ENCODE measurements around the gene PID1.

The PID1 gene

GRCh38 chr2:229257985-229258384 lies 13.1 kb downstream of the PID1 start:
- DNase-seq: no peak

GRCh38 chr2:229256376-229256775 lies 14.7 kb downstream of the PID1 start:
- DNase-seq: no peak

- no peak for DNase-seq
Observed at GRCh38 chr2:229254206-229254605, 16.9 kb downstream of the PID1 start.

- no peak for DNase-seq
Observed at GRCh38 chr2:229252996-229253395, 18.1 kb downstream of the PID1 start.

GRCh38 chr2:229252280-229252679 lies 18.8 kb downstream of the PID1 start:
- DNase-seq: no peak

GRCh38 chr2:229249536-229249935 lies 21.6 kb downstream of the PID1 start:
- no peak for DNase-seq

- no peak for DNase-seq
Observed at GRCh38 chr2:229246334-229246733, 24.8 kb downstream of the PID1 start.

GRCh38 chr2:229244975-229245374 lies 26.1 kb downstream of the PID1 start:
- DNase-seq: no peak

GRCh38 chr2:229243890-229244560 lies 27.1 kb downstream of the PID1 start:
- DNase-seq: no peak

- DNase-seq: no peak
Observed at GRCh38 chr2:229240984-229241491, 30.0 kb downstream of the PID1 start.

GRCh38 chr2:229239021-229239420 lies 32.1 kb downstream of the PID1 start:
- no peak for DNase-seq

GRCh38 chr2:229237270-229237669 lies 33.8 kb downstream of the PID1 start:
- DNase-seq: no peak

- no peak for DNase-seq
Observed at GRCh38 chr2:229235131-229235914, 35.8 kb downstream of the PID1 start.

GRCh38 chr2:229231885-229232284 lies 39.2 kb downstream of the PID1 start:
- no peak for DNase-seq

- no peak for DNase-seq
Observed at GRCh38 chr2:229231328-229231868, 39.7 kb downstream of the PID1 start.

GRCh38 chr2:229230911-229231310 lies 40.2 kb downstream of the PID1 start:
- DNase-seq: no peak

GRCh38 chr2:229230256-229230655 lies 40.8 kb downstream of the PID1 start:
- no peak for DNase-seq

- DNase-seq: no peak
Observed at GRCh38 chr2:229226382-229226781, 44.7 kb downstream of the PID1 start.

GRCh38 chr2:229223107-229223506 lies 48.0 kb downstream of the PID1 start:
- DNase-seq: no peak

GRCh38 chr2:229221641-229222040 lies 49.4 kb downstream of the PID1 start:
- no peak for DNase-seq

- DNase-seq: no peak
Observed at GRCh38 chr2:229220254-229220653, 50.8 kb downstream of the PID1 start.

- DNase-seq: no peak
Observed at GRCh38 chr2:229218329-229218921, 52.7 kb downstream of the PID1 start.

GRCh38 chr2:229212241-229212640 lies 58.8 kb downstream of the PID1 start:
- DNase-seq: no peak

- no peak for DNase-seq
Observed at GRCh38 chr2:229210641-229211040, 60.4 kb downstream of the PID1 start.
